SHP77 treated with DMSO at 0.1 percent for 48 hours (cell line): Measurements from ENCODE around the gene CTPS2.

ENCODE experiments used
- DNase-seq: peaks from one replicate; lab custom pipeline; 2025; lab: John Stamatoyannopoulos, UW

The CTPS2 gene

DNA sequence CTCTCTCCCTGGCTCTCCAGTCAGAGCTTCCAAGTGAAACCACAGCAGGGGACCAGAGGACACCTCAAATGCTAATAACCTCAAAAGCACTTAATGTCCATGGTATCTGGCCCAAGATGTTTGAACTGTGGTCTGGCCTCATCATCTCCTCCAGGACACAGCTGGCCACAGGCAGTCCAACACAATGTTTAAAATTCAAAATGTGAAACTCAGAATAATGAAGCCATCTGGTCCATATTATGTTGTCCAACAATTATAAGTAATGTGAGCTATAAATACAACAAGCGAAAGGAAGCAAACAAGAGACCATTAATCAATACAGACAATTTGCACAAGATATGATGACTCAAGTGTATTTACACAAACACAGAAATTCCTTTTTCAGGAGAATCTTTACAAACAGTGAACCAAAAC lies 153.3 kb downstream of the CTPS2 start:
- no peak for DNase-seq

- DNase-seq = no peak
Observed at GRCh38 chrX:16558489-16558888, 154.0 kb downstream of the CTPS2 start.

DNA sequence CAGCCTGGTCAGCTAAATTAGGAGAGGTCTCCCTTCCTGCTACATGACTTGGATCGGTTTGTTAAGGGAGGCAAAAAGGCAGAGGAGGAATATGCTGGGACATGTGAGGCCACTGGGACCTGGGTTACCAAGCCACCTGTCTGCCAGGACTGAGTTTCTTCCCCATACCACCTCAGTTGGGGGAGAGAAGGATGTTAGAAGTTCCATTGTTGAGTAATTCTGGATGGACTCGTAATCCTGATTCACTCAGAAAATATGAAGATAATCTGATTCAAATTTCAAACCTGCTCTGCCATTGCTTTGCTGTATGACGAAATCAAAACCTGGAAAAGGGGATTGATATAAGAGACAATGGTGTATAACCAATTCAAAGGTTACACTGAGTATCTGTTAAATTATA lies 159.9 kb downstream of the CTPS2 start:
- DNase-seq = no peak

DNA sequence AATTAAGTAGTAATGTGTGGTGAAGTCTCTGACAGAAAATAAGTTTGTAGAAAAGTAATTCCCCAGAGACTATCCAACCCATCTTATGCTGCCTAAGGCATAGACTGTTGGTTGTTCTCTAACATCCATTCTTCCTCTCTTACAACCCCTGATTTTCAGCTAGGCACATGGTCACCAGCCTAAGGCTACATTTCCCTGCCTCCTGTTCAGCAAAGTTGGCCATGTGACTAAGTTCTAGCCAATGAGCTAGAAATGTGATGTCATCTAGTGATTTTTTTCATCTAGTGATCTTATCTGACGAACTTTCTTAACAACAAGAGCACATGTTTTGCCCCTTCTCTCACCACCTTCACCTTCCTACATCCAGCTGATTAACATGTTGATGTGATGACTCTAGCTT lies 164.8 kb downstream of the CTPS2 start:
- DNase-seq = no peak

DNA sequence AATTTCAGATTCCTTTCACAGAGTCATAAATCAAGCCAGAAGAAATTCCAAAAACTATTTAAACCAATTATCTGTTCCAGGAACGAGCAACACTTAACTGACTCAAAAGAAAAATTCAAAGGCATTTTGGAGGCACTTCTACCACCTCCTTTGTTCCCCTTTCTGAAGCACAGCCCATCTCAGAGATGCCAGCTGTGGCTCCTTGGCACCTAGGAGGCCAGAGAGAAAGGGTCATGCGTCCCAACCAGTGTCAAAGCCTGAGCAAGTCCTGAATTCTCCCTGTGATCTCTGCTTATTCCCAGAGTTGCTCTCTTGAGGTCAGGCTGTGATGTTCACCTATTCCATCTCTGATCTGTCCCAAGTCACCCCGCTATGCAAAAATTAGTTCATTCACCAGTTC lies 167.5 kb downstream of the CTPS2 start:
- DNase-seq = no peak
